Measurements from ENCODE around the gene ALS2CL. TPM values are rescaled to one million over a fixed set of nuclear protein-coding genes. Genes with fewer than 3 reads are reported as not detected.

Gene ALS2CL
- total RNA-seq, 6 experiments from 2014 or later: 1.7 to 3.9 (median 2.4) TPM

DNA sequence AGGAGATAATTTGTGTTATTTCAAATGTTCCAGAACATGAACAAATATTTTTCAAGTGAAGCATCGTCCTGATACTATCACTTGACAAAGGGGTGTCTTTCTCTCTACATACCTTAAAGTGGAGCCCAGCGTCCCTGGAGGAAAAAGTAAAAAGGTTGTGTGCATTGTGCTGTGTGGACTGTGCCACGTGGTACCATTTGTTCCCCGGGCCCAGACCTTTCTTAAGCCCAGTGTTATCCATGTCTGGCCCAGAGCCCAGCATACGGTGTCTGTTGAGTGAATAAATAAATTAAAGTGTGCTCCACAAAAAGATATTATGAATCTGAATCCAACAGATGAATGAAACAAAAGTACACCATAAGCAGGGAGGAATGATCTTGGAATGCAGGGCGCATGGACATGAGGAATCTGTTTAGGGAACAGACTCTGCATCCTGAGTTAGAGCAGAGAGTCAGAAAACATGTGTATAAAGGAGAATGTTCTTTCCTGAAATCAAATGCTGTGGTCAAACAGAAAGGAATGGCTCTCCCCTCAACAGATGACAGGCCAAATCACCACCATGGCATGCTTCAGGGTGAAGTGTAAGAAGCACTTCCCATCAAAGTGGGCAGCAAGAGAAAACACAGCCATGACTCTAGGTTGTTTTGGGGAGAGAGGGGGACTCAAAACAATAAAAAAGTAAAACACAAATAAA lies 32.3 kb upstream of the ALS2CL start:
- TF ChIP-seq, protein P1, sequence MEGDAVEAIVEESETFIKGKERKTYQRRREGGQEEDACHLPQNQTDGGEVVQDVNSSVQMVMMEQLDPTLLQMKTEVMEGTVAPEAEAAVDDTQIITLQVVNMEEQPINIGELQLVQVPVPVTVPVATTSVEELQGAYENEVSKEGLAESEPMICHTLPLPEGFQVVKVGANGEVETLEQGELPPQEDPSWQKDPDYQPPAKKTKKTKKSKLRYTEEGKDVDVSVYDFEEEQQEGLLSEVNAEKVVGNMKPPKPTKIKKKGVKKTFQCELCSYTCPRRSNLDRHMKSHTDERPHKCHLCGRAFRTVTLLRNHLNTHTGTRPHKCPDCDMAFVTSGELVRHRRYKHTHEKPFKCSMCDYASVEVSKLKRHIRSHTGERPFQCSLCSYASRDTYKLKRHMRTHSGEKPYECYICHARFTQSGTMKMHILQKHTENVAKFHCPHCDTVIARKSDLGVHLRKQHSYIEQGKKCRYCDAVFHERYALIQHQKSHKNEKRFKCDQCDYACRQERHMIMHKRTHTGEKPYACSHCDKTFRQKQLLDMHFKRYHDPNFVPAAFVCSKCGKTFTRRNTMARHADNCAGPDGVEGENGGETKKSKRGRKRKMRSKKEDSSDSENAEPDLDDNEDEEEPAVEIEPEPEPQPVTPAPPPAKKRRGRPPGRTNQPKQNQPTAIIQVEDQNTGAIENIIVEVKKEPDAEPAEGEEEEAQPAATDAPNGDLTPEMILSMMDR (IDR thresholded peaks at IDR 0.05): no peak
- no peaks in the 10 kb centered on the region; the same call in 1 of the 2 replicates for H3K9me3 Mint-ChIP-seq
- peaks cover 15% of the 10 kb centered on the region for H3K4me1 Mint-ChIP-seq (ENCODE audit: low read depth)
- no peak overlapping the region for H3K4me3 Mint-ChIP-seq
- DNase-seq: no peak
- H3K27ac Mint-ChIP-seq: no peak overlapping the region
- H3K27me3 Mint-ChIP-seq (ENCODE audit: insufficient read depth): peaks cover 17% of the 10 kb centered on the region
- no peaks in the 10 kb centered on the region for H3K36me3 Mint-ChIP-seq (ENCODE audit: low read depth)

- no peaks in the 10 kb centered on the region for H3K36me3 Mint-ChIP-seq (ENCODE audit: low read depth)
- H3K4me3 Mint-ChIP-seq: no peak overlapping the region
- TF ChIP-seq, protein P1 (IDR thresholded peaks at IDR 0.05): no peak
- no peak for DNase-seq
- H3K4me1 Mint-ChIP-seq (ENCODE audit: low read depth): peaks cover 15% of the 10 kb centered on the region
- H3K27me3 Mint-ChIP-seq (ENCODE audit: insufficient read depth): peaks cover 22% of the 10 kb centered on the region
- no peak overlapping the region for H3K27ac Mint-ChIP-seq
- no peaks in the 10 kb centered on the region; the same call in 1 of the 2 replicates for H3K9me3 Mint-ChIP-seq
These were observed 30.9 kb upstream of the ALS2CL start for GRCh38 chr3:46724424-46724823.

DNA sequence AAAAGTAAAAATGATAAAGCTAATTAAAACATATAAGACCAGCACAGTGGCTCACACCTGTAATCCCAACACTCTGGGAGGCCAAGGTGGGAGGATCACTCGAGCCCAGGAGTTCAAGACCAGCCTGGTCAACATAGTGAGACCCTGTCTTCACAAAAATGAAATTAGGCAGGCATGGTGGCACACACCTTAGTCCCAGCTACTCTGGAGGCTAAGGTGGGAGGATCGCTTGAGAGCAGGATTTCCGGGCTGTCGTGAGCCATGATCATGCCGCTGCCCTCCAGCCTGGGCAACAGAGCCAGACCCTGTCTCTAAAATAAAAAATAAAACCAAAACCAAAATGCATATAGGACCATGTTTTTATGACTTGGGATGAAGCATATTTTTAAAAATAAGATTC lies 29.0 kb upstream of the ALS2CL start:
- H3K36me3 Mint-ChIP-seq (ENCODE audit: low read depth): no peaks in the 10 kb centered on the region
- peaks cover 23% of the 10 kb centered on the region for H3K27me3 Mint-ChIP-seq (ENCODE audit: insufficient read depth)
- DNase-seq: no peak
- H3K4me1 Mint-ChIP-seq (ENCODE audit: low read depth): peaks cover 15% of the 10 kb centered on the region
- TF ChIP-seq, protein P1 (IDR thresholded peaks at IDR 0.05): no peak
- H3K4me3 Mint-ChIP-seq: no peak overlapping the region
- no peak overlapping the region for H3K27ac Mint-ChIP-seq
- no peaks in the 10 kb centered on the region; the same call in 1 of the 2 replicates for H3K9me3 Mint-ChIP-seq

DNA sequence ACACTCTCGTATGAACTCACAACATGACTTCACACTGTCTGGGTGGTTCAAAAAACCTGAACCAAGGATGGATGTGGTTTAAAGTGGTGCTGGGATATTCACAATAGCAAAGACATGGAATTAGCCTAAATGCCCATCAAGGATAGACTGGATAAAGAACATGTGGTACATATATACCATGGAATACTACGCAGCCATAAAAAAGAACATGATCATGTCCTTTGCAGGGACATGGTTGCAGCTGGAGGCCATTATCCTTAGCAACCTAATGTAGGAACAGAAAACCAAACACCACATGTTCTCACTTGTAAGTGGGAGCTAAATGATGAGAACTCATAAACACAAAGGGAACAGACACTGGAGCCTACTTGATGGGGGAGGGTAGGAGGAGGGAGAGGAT lies 27.5 kb upstream of the ALS2CL start:
- Mint-ChIP-seq H3K4me3 (no peak overlapping the region), H3K27me3 (ENCODE audit: insufficient read depth) (peaks cover 23% of the 10 kb centered on the region), H3K36me3 (ENCODE audit: low read depth) (no peaks in the 10 kb centered on the region), H3K27ac (no peak overlapping the region), H3K4me1 (ENCODE audit: low read depth) (peaks cover 12% of the 10 kb centered on the region), H3K9me3 (no peaks in the 10 kb centered on the region; the same call in 1 of the 2 replicates)
- TF ChIP-seq, protein P1 (IDR thresholded peaks at IDR 0.05): no peak
- no peak for DNase-seq

- H3K4me3 Mint-ChIP-seq: no peak overlapping the region
- H3K36me3 Mint-ChIP-seq (ENCODE audit: low read depth): no peaks in the 10 kb centered on the region
- H3K4me1 Mint-ChIP-seq (ENCODE audit: low read depth): peaks cover under 1% of the 10 kb centered on the region; the same call in 1 of the 2 replicates
- no peaks in the 10 kb centered on the region; the same call in 1 of the 2 replicates for H3K9me3 Mint-ChIP-seq
- H3K27me3 Mint-ChIP-seq (ENCODE audit: insufficient read depth): peaks cover 29% of the 10 kb centered on the region
- H3K27ac Mint-ChIP-seq: no peak overlapping the region
- no peak for DNase-seq
- TF ChIP-seq, protein P1 (IDR thresholded peaks at IDR 0.05): no peak
These were observed 26.3 kb upstream of the ALS2CL start for GRCh38 chr3:46719735-46720271.

All from HFFc6 (cell line).